SK-N-SH treated with all-trans-retinoic acid at 6 μM for 48 hours (cell line): ENCODE measurements around the gene RP2.

ENCODE experiments used
- ATAC-seq: fragments of 200-7000 bp; cut with Tn5 transposase; 3 replicates; pipeline ENCODE4 v1.9.1; 2020; ENCODE audit warnings: mild to moderate bottlenecking, moderate library complexity
- ARNTL ChIP-seq: fragments of 450-650 bp; formaldehyde crosslinking; IDR thresholded peaks from 2 replicates; pipeline ENCODE4 v1.5.0; 2020; ENCODE audit warnings: low read depth, mild to moderate bottlenecking, moderate library complexity, borderline replicate concordance
- BACH2 ChIP-seq: fragments of 250-450 bp; sonication (Bioruptor Pico); IDR thresholded peaks from 2 replicates; pipeline ENCODE4 v1.9.0; 2021; ENCODE audit warnings: mild to moderate bottlenecking, borderline replicate concordance
- CREB5 ChIP-seq: fragments of 250-450 bp; sonication (Bioruptor Pico); IDR thresholded peaks from 2 replicates; pipeline ENCODE4 v1.5.1; 2020; ENCODE audit warnings: low read depth, mild to moderate bottlenecking, moderate library complexity
- CSDC2 ChIP-seq: fragments of 250-450 bp; sonication (Bioruptor Pico); IDR thresholded peaks from 2 replicates; pipeline ENCODE4 v1.5.0; 2020; ENCODE audit warnings: mild to moderate bottlenecking, moderate library complexity
- ESRRG ChIP-seq: fragments of 250-450 bp; sonication (Bioruptor Pico); IDR thresholded peaks from 2 replicates; pipeline ENCODE4 v1.6.1; 2021; ENCODE audit warnings: mild to moderate bottlenecking
- GLIS3 ChIP-seq: fragments of 250-450 bp; sonication (Bioruptor Pico); IDR thresholded peaks from 2 replicates; pipeline ENCODE4 v1.5.0; 2020; ENCODE audit warnings: mild to moderate bottlenecking, moderate library complexity
- ISL1 ChIP-seq: fragments of 250-450 bp; sonication (Bioruptor Pico); IDR thresholded peaks from 2 replicates; pipeline ENCODE4 v2.1.2; 2022; ENCODE audit warnings: mild to moderate bottlenecking, moderate library complexity
- OSR1 ChIP-seq: fragments of 250-450 bp; sonication (Bioruptor Pico); IDR thresholded peaks from 2 replicates; pipeline ENCODE4 v1.8.0; 2022; ENCODE audit warnings: moderate library complexity, mild to moderate bottlenecking, inconsistent platforms
- POU6F1 ChIP-seq: fragments of 250-450 bp; sonication (Bioruptor Pico); IDR thresholded peaks from 2 replicates; pipeline ENCODE4 v1.8.0; 2021; ENCODE audit warnings: low read depth, mild to moderate bottlenecking, moderate library complexity, borderline replicate concordance
- PPARA ChIP-seq: fragments of 250-450 bp; sonication (Bioruptor Pico); IDR thresholded peaks from 2 replicates; pipeline ENCODE4 v1.5.0; 2020; ENCODE audit warnings: mild to moderate bottlenecking, borderline replicate concordance
- RARB ChIP-seq: fragments of 250-450 bp; sonication (Bioruptor Pico); IDR thresholded peaks from 2 replicates; pipeline ENCODE4 v1.8.0; 2021; ENCODE audit warnings: mild to moderate bottlenecking, moderate library complexity
- SNAI2 ChIP-seq: fragments of 250-450 bp; sonication (Bioruptor Pico); IDR thresholded peaks from 2 replicates; pipeline ENCODE4 v1.5.0; 2020; ENCODE audit warnings: mild to moderate bottlenecking, moderate library complexity
- TCF4 ChIP-seq: fragments of 250-450 bp; sonication (Bioruptor Pico); IDR thresholded peaks from 2 replicates; pipeline ENCODE4 v1.8.0; 2021; ENCODE audit warnings: mild to moderate bottlenecking, moderate library complexity, borderline replicate concordance
- TOX ChIP-seq: fragments of 250-450 bp; sonication (Bioruptor Pico); IDR thresholded peaks from 2 replicates; pipeline ENCODE4 v1.8.0; 2021; ENCODE audit warnings: mild to moderate bottlenecking, moderate library complexity, borderline replicate concordance
- ZC3H10 ChIP-seq: fragments of 250-450 bp; sonication (Bioruptor Pico); IDR thresholded peaks from 2 replicates; pipeline ENCODE4 v1.5.1; 2021; ENCODE audit warnings: mild to moderate bottlenecking, moderate library complexity
- ZFP3 ChIP-seq: fragments of 250-450 bp; sonication (Bioruptor Pico); IDR thresholded peaks from 2 replicates; pipeline ENCODE4 v1.5.0; 2020; ENCODE audit warnings: mild to moderate bottlenecking, moderate library complexity
- ZFP30 ChIP-seq: fragments of 450-650 bp; formaldehyde crosslinking; IDR thresholded peaks from 2 replicates; pipeline ENCODE4 v1.5.0; 2022; ENCODE audit warnings: mild to moderate bottlenecking, moderate library complexity
- ZNF565 ChIP-seq: fragments of 450-650 bp; formaldehyde crosslinking; conservative IDR thresholded peaks from 2 replicates; pipeline ENCODE4 v1.5.0; 2020; ENCODE audit warnings: low read depth, mild to moderate bottlenecking, moderate library complexity
- ZNF70 ChIP-seq: fragments of 450-650 bp; formaldehyde crosslinking; IDR thresholded peaks from 2 replicates; pipeline ENCODE4 v1.5.0; 2020; ENCODE audit warnings: mild to moderate bottlenecking, moderate library complexity
- ZNF8 ChIP-seq: fragments of 450-650 bp; formaldehyde crosslinking; IDR thresholded peaks from 2 replicates; pipeline ENCODE4 v1.5.0; 2020; ENCODE audit warnings: mild to moderate bottlenecking, moderate library complexity
- TF ChIP-seq, protein P1 (sequence below): fragments of 250-450 bp; sonication (Bioruptor Pico); IDR thresholded peaks from 2 replicates; pipeline ENCODE4 v1.8.0; 2020; ENCODE audit warnings: mild to moderate bottlenecking, moderate library complexity, borderline replicate concordance
- TF ChIP-seq, protein P2 (sequence below): fragments of 250-450 bp; sonication (Bioruptor Pico); IDR thresholded peaks from 2 replicates; pipeline ENCODE4 v1.5.0; 2020; ENCODE audit warnings: mild to moderate bottlenecking, moderate library complexity

The RP2 gene

GRCh38 chrX:46819136-46819535, 17.7 kb upstream of the RP2 start:
- ATAC-seq = no peak
- TF ChIP-seq PPARA (no peak), OSR1 (CRISPR knock-in tag) (no peak)
- TF ChIP-seq, all 23 proteins: peak for 0

DNA sequence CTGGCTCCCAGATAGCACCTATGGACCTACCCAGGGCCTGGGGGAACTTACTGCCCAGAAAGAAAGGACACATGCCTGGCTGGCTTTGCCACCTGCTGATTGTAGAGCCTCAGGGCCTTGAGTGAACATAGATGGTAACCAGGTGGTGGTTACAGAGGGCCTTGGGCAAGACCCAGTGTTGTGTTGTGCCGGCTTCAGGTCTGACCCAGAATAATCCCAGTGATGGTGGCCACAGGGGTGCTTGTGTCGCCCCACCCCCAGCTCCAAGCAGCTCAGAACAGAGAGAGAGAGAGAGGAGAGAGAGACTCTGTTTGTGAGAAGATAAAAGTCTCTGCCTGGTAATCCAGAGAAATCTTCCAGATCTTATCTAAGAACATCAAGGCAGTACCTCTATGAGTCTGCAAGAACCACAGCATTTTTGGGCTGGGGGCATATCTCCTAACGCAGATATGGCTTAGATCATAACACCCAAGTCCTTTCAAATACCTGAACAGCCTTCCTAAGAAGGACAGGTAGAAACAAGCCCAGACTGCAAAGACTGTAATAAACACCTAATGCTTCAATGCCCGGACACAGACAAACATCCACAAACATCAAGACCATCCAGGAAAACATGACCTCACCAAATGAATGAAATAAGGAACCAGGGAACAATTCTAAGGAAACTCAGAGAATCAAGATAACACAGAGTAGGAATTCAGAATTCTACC, 16.3 kb upstream of the RP2 start:
- ATAC-seq = no peak
- TF ChIP-seq, protein P1, sequence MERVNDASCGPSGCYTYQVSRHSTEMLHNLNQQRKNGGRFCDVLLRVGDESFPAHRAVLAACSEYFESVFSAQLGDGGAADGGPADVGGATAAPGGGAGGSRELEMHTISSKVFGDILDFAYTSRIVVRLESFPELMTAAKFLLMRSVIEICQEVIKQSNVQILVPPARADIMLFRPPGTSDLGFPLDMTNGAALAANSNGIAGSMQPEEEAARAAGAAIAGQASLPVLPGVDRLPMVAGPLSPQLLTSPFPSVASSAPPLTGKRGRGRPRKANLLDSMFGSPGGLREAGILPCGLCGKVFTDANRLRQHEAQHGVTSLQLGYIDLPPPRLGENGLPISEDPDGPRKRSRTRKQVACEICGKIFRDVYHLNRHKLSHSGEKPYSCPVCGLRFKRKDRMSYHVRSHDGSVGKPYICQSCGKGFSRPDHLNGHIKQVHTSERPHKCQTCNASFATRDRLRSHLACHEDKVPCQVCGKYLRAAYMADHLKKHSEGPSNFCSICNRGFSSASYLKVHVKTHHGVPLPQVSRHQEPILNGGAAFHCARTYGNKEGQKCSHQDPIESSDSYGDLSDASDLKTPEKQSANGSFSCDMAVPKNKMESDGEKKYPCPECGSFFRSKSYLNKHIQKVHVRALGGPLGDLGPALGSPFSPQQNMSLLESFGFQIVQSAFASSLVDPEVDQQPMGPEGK (CRISPR knock-in tag) = no peak
- TF ChIP-seq ZNF8 (CRISPR knock-in tag) = no peak
- TF ChIP-seq ZNF70 (CRISPR knock-in tag) = no peak

- ATAC-seq = no peak
- TF ChIP-seq ZFP30 (CRISPR knock-in tag) (no peak), TCF4 (CRISPR knock-in tag) (no peak), ESRRG (CRISPR knock-in tag) (no peak), ARNTL (CRISPR knock-in tag) (no peak), ZNF70 (CRISPR knock-in tag) (no peak), ZFP3 (CRISPR knock-in tag) (no peak), RARB (no peak), ISL1 (CRISPR knock-in tag) (no peak), ZNF565 (CRISPR knock-in tag) (no peak), OSR1 (CRISPR knock-in tag) (no peak), ZNF8 (CRISPR knock-in tag) (no peak), PPARA (no peak), ZC3H10 (CRISPR knock-in tag) (no peak), TOX (CRISPR knock-in tag) (no peak)
- TF ChIP-seq, all 23 proteins: peak for 0
These were observed 13.4 kb upstream of the RP2 start for GRCh38 chrX:46823481-46823880.

GRCh38 chrX:46831765-46832327, 5.0 kb upstream of the RP2 start:
- ATAC-seq = no peak
- TF ChIP-seq ZFP30 (CRISPR knock-in tag) (no peak), GLIS3 (CRISPR knock-in tag) (no peak), TOX (CRISPR knock-in tag) (no peak), CSDC2 (CRISPR knock-in tag) (no peak), RARB (no peak), TCF4 (CRISPR knock-in tag) (no peak), POU6F1 (no peak), OSR1 (CRISPR knock-in tag) (no peak), BACH2 (CRISPR knock-in tag) (no peak), SNAI2 (CRISPR knock-in tag) (no peak), CREB5 (CRISPR knock-in tag) (no peak), ZFP3 (CRISPR knock-in tag) (no peak), ARNTL (CRISPR knock-in tag) (no peak), ZNF8 (CRISPR knock-in tag) (no peak), ZNF565 (CRISPR knock-in tag) (no peak), ISL1 (CRISPR knock-in tag) (no peak), PPARA (no peak), ZNF70 (CRISPR knock-in tag) (no peak)
- TF ChIP-seq, protein P2, sequence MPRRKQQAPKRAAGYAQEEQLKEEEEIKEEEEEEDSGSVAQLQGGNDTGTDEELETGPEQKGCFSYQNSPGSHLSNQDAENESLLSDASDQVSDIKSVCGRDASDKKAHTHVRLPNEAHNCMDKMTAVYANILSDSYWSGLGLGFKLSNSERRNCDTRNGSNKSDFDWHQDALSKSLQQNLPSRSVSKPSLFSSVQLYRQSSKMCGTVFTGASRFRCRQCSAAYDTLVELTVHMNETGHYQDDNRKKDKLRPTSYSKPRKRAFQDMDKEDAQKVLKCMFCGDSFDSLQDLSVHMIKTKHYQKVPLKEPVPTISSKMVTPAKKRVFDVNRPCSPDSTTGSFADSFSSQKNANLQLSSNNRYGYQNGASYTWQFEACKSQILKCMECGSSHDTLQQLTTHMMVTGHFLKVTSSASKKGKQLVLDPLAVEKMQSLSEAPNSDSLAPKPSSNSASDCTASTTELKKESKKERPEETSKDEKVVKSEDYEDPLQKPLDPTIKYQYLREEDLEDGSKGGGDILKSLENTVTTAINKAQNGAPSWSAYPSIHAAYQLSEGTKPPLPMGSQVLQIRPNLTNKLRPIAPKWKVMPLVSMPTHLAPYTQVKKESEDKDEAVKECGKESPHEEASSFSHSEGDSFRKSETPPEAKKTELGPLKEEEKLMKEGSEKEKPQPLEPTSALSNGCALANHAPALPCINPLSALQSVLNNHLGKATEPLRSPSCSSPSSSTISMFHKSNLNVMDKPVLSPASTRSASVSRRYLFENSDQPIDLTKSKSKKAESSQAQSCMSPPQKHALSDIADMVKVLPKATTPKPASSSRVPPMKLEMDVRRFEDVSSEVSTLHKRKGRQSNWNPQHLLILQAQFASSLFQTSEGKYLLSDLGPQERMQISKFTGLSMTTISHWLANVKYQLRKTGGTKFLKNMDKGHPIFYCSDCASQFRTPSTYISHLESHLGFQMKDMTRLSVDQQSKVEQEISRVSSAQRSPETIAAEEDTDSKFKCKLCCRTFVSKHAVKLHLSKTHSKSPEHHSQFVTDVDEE (CRISPR knock-in tag) = no peak
- TF ChIP-seq, protein P1 (CRISPR knock-in tag) = no peak
